K562 (cell line): ENCODE data around the gene CELF6. TPM values are rescaled to one million over a fixed set of nuclear protein-coding genes. Genes with fewer than 3 reads are reported as not detected.

Source experiments
- ATAC-seq: fragments of 200-7000 bp; cut with Tn5 transposase; 3 replicates; pipeline ENCODE4 v1.9.1; 2020; ENCODE audit warnings: moderate library complexity
- BruUV-seq: library from RNA; stranded (reverse); fragments of 400-500 nt; replicated peaks from 2 replicates; lab custom pipeline; 2021; lab: Mats Ljungman, UMichigan
- CTCF ChIA-PET: fragments of 300-600 bp; formaldehyde crosslinking; extraction: SDS; loops from one replicate; lab custom pipeline; 2021; ENCODE audit warnings: low intra/inter-chr PET ratio; lab: Yijun Ruan, JAX
- POLR2A ChIA-PET: fragments of 300-600, 350-650 bp; sonication (Branson Sonifier 250); formaldehyde crosslinking; extraction: SDS; loops from one replicate; lab custom pipeline; 2021; ENCODE audit warnings: antibody characterized with exemption, inconsistent platforms; lab: Yijun Ruan, JAX
- DNase-seq, 4 experiments: peaks; one replicate each; pipeline versions ENCODE4 v3.0.0 to v3.0.0-alpha.2; 2011 to 2018; ENCODE audit warnings: low spot score in 3 of 4, mixed read lengths in 3 of 4; ENCODE audit errors: extremely low read depth in 1 of 4
- FAIRE-seq: peaks from 2 replicates; lab custom pipeline; 2011; peaks lifted over from hg19 to GRCh38; lab: Jason Lieb, UNC
- H2AFZ ChIP-seq: 2 replicates; pipeline ENCODE4 v1.6.0; 2011; ENCODE audit warnings: low read depth, low read length, control low read depth, inconsistent platforms
- H3K27ac ChIP-seq: fragments of 200-600 bp; 3 replicates; pipeline ENCODE4 v1.8.0; 2011; ENCODE audit warnings: low read depth, mild to moderate bottlenecking, control low read depth, inconsistent platforms, low read length, moderate library complexity, mixed read lengths; ENCODE audit errors: extremely low read depth
- H3K27me3 ChIP-seq, 2 experiments: fragments of 300-600 bp in 1 of 2; 2 replicates in 1 of 2; 3 replicates in 1 of 2; pipeline versions ENCODE4 v1.6.0 to v1.8.0; 2011; ENCODE audit warnings: inconsistent platforms in 2 of 2, low read length in 2 of 2, mild to moderate bottlenecking in 1 of 2, mixed read lengths in 1 of 2, moderate library complexity in 1 of 2; ENCODE audit not compliant: control insufficient read depth in 2 of 2, insufficient read depth in 2 of 2
- H3K36me3 ChIP-seq: fragments of 300-600 bp; 3 replicates; pipeline ENCODE4 v1.8.0; 2011; ENCODE audit warnings: mild to moderate bottlenecking, low read length, inconsistent platforms; ENCODE audit not compliant: control insufficient read depth, insufficient read depth
- H3K4me1 ChIP-seq, 2 experiments: fragments of 200-600 bp in 1 of 2; replicated peaks in 1 of 2; 2 replicates in 1 of 2; 3 replicates in 1 of 2; pipeline versions ENCODE4 v1.5.1 to v1.8.0; 2011; ENCODE audit warnings: inconsistent platforms in 2 of 2, low read length in 2 of 2, mild to moderate bottlenecking in 1 of 2, mixed read lengths in 1 of 2, moderate library complexity in 1 of 2; ENCODE audit not compliant: control insufficient read depth in 2 of 2, insufficient read depth in 2 of 2
- H3K4me2 ChIP-seq: 2 replicates; pipeline ENCODE4 v1.6.1; 2011; ENCODE audit warnings: low read length, control low read depth, inconsistent platforms, mixed read lengths; ENCODE audit not compliant: insufficient read depth
- H3K4me3 ChIP-seq: fragments of 200-600 bp; sonication (generic), shearing (Covaris generic); 2 replicates; pipeline ENCODE4 v1.5.1; 2016; ENCODE audit warnings: control low read depth, inconsistent platforms
- H3K79me2 ChIP-seq: fragments of 200-600 bp; 3 replicates; pipeline ENCODE4 v1.8.0; 2011; ENCODE audit warnings: low read length, inconsistent platforms; ENCODE audit not compliant: control insufficient read depth, insufficient read depth
- H3K9ac ChIP-seq, 2 experiments: 2 replicates each; pipeline versions ENCODE4 v1.6.0 to v1.6.1; 2011; ENCODE audit warnings: low read depth in 2 of 2, low read length in 2 of 2, control low read depth in 1 of 2, inconsistent platforms in 1 of 2, mild to moderate bottlenecking in 1 of 2, mixed read lengths in 1 of 2; ENCODE audit not compliant: insufficient read depth in 1 of 2
- H3K9me1 ChIP-seq: one replicate; pipeline ENCODE4 v1.6.0; 2011; ENCODE audit warnings: inconsistent platforms, mild to moderate bottlenecking, low read length, moderate library complexity; ENCODE audit not compliant: control insufficient read depth, insufficient read depth
- H3K9me3 ChIP-seq: replicated peaks from 2 replicates; pipeline ENCODE4 v1.5.1; 2011; ENCODE audit warnings: low read depth, low read length, inconsistent platforms; ENCODE audit not compliant: control insufficient read depth, insufficient read depth
- H4K20me1 ChIP-seq: replicated peaks from 2 replicates; pipeline ENCODE4 v1.6.1; 2011; ENCODE audit warnings: low read length, inconsistent platforms, mixed read lengths; ENCODE audit not compliant: control insufficient read depth, insufficient read depth
- BRD9 ChIP-seq: fragments of 450-650 bp; IDR thresholded peaks from 2 replicates; pipeline ENCODE4 v1.6.1; 2018; ENCODE audit warnings: low read depth; ENCODE audit not compliant: partially characterized antibody
- CEBPB ChIP-seq: fragments of 450-650 bp; IDR thresholded peaks from 2 replicates; pipeline ENCODE4 v1.6.1; 2016; ENCODE audit warnings: missing genetic modification characterization, missing compliant biosample characterization
- EP400 ChIP-seq: fragments of 450-650 bp; IDR thresholded peaks from 2 replicates; pipeline ENCODE4 v1.6.1; 2017; ENCODE audit warnings: antibody characterized with exemption, mild to moderate bottlenecking, moderate library complexity
- FOXK2 ChIP-seq, 2 experiments: fragments of 450-650 bp; IDR thresholded peaks in 1 of 2; conservative IDR thresholded peaks in 1 of 2; 2 replicates each; pipeline ENCODE4 v1.6.1; 2016; ENCODE audit warnings: low read depth in 2 of 2, mild to moderate bottlenecking in 1 of 2
- GABPA ChIP-seq: fragments of 200-800 bp; sonication (Bioruptor generic); conservative IDR thresholded peaks from 2 replicates; pipeline ENCODE4 v1.6.1; 2016; ENCODE audit warnings: low read depth, missing genetic modification characterization, missing compliant biosample characterization
- HDAC8 ChIP-seq: fragments of 450-650 bp; IDR thresholded peaks from 2 replicates; pipeline ENCODE4 v1.6.1; 2016; ENCODE audit warnings: mild to moderate bottlenecking, missing genetic modification characterization, moderate library complexity, missing compliant biosample characterization
- MYNN ChIP-seq, 2 experiments: sonication (generic); formaldehyde crosslinking in 1 of 2; IDR thresholded peaks; 2 replicates each; pipeline versions ENCODE4 v1.5.0 to v1.6.1; 2016 to 2020; ENCODE audit warnings: antibody characterized with exemption in 1 of 2, missing genetic modification reagents in 1 of 2
- POLR3A ChIP-seq: IDR thresholded peaks from 2 replicates; pipeline ENCODE4 v1.6.1; 2011; ENCODE audit warnings: borderline replicate concordance, mild to moderate bottlenecking, moderate library complexity; ENCODE audit not compliant: insufficient read length, insufficient read depth; ENCODE audit errors: extremely low read depth
- RBM22 ChIP-seq: fragments of 200-400 bp; formaldehyde crosslinking; IDR thresholded peaks from 2 replicates; pipeline ENCODE4 v1.6.1; 2018; ENCODE audit warnings: low read length, low read depth; ENCODE audit not compliant: poor library complexity, severe bottlenecking
- RFX1 ChIP-seq: fragments of 450-650 bp; IDR thresholded peaks from 2 replicates; pipeline ENCODE4 v1.6.1; 2016; ENCODE audit warnings: mild to moderate bottlenecking, moderate library complexity
- SLC30A9 ChIP-seq: fragments of 250-450 bp; sonication (Bioruptor Pico); IDR thresholded peaks from 2 replicates; pipeline ENCODE4 v1.8.0; 2022; ENCODE audit warnings: mild to moderate bottlenecking, moderate library complexity
- SMARCA4 ChIP-seq: fragments of 450-650 bp; IDR thresholded peaks from 2 replicates; pipeline ENCODE4 v1.6.1; 2016
- ZBTB8A ChIP-seq: fragments of 450-650 bp; IDR thresholded peaks from 2 replicates; pipeline ENCODE4 v1.6.1; 2018; ENCODE audit warnings: mild to moderate bottlenecking, moderate library complexity; ENCODE audit not compliant: partially characterized antibody
- ZFP1 ChIP-seq: fragments of 450-650 bp; formaldehyde crosslinking; IDR thresholded peaks from 2 replicates; pipeline ENCODE4 v1.4.0; 2020; ENCODE audit warnings: mild to moderate bottlenecking, mixed read lengths
- ZFP36 ChIP-seq: fragments of 150-350 bp; IDR thresholded peaks from 2 replicates; pipeline ENCODE4 v1.6.1; 2018; ENCODE audit warnings: low read length, low read depth; ENCODE audit not compliant: partially characterized antibody
- ZNF224 ChIP-seq: sonication (generic); formaldehyde crosslinking; IDR thresholded peaks from 2 replicates; pipeline ENCODE4 v1.8.0; 2022; ENCODE audit warnings: mild to moderate bottlenecking, missing genetic modification reagents
- ZNF444 ChIP-seq: fragments of 250-450 bp; sonication (Bioruptor Pico); IDR thresholded peaks from 2 replicates; pipeline ENCODE4 v1.4.0; 2020; ENCODE audit warnings: mild to moderate bottlenecking, moderate library complexity
- WGBS: fragments of 100-300 bp; shearing (Covaris generic); methylation state at CpG from one replicate; pipeline ENCODE4 v1.1.6; 2016; ENCODE audit warnings: low coverage, mixed read lengths; ENCODE audit not compliant: insufficient coverage; ENCODE audit errors: missing lambda C conversion rate; 5-methylcytosine and 5-hydroxymethylcytosine counted together
- in situ Hi-C: fragments of 300-500 bp; cut with MboI; formaldehyde crosslinking; loops from 4 replicates; pipeline ENCODE4 v1.15.0; 2018; ENCODE audit warnings: inconsistent platforms, mixed read lengths
- intact Hi-C: fragments of 100-400 bp; cut with micrococcal nuclease; formaldehyde crosslinking; loops from 2 replicates; pipeline ENCODE4 v1.14.2; 2022
- polyA plus RNA-seq, 8 experiments: library from polyadenylated mRNA; depleted of rRNA in 4 of 8; stranded (reverse) in 5 of 8; unstranded in 3 of 8; fragments of >200 nt; fragmentation: Nextera tagmentation in 2 of 8; fragmentation: Illumina TruSeq in 1 of 8; extraction: Ambion mirVana in 2 of 8; extraction: Trizol in 1 of 8; gene quantifications; 2 replicates each; pipeline versions ENCODE4 v1.2.1 to v1.2.3, GENCODE V29; 2011 to 2014; ENCODE audit warnings: inconsistent platforms in 1 of 8, missing spikeins in 1 of 8
- total RNA-seq, 7 experiments: library from RNA; depleted of rRNA in 6 of 7; stranded (reverse); fragments of >200 nt in 6 of 7; fragmentation: Illumina TruSeq in 2 of 7; extraction: Trizol in 2 of 7; gene quantifications; 2 replicates each; pipeline versions ENCODE4 v1.2.1 to v1.2.3, GENCODE V29; 2011 to 2021; ENCODE audit warnings: low replicate concordance in 1 of 7
- TF ChIP-seq, protein P1 (sequence below): IDR thresholded peaks from 2 replicates; pipeline ENCODE4 v1.6.1; 2014; ENCODE audit warnings: antibody characterized with exemption
- TF ChIP-seq, protein P2 (sequence below): fragments of 200-800 bp; sonication (Bioruptor generic); IDR thresholded peaks from 2 replicates; pipeline ENCODE4 v1.6.1; 2017; ENCODE audit warnings: missing genetic modification characterization, missing compliant biosample characterization

CELF6 gene
- total and polyA plus RNA-seq, 9 of the 15 experiments (the other 6 are each of a cell fraction or from before 2014, with no cell fraction given), result 0.01 to 0.11 TPM; not detected in 7

GRCh38 chr15:72237853-72238224 lies 82.1 kb downstream of the CELF6 start:
- TF ChIP-seq POLR3A (no peak), RBM22 (no peak), ZBTB8A (no peak), CEBPB (tag) (peak; percentile 8; the same call in 1 of the 2 replicates), HDAC8 (tag) (0 out of 2 replicates have a peak, but pooled peaks have one; percentile 23), BRD9 (peak; percentile 7), EP400 (peak; percentile 6; the same call in 1 of the 2 replicates), ZNF224 (CRISPR knock-in tag) (no peak), ZFP1 (CRISPR knock-in tag) (no peak), FOXK2 (conservative IDR thresholded peaks at IDR 0.05 in 1 of 2, IDR thresholded peaks at IDR 0.05 in 1 of 2; ENCODE audit: low read depth in 2 of 2) (peak in 1 of 2 experiments; percentile 7; a peak in 1 of 4 replicates), SMARCA4 (0 out of 2 replicates have a peak, but pooled peaks have one; percentile 6), RFX1 (no peak), ZFP36 (no peak), GABPA (tag) (peak; percentile 30), MYNN (IDR thresholded peaks at IDR 0.05) (no peak), MYNN (CRISPR knock-in tag; IDR thresholded peaks at IDR 0.05) (no peak), SLC30A9 (no peak), ZNF444 (CRISPR knock-in tag) (no peak)
- TF ChIP-seq, protein P1, sequence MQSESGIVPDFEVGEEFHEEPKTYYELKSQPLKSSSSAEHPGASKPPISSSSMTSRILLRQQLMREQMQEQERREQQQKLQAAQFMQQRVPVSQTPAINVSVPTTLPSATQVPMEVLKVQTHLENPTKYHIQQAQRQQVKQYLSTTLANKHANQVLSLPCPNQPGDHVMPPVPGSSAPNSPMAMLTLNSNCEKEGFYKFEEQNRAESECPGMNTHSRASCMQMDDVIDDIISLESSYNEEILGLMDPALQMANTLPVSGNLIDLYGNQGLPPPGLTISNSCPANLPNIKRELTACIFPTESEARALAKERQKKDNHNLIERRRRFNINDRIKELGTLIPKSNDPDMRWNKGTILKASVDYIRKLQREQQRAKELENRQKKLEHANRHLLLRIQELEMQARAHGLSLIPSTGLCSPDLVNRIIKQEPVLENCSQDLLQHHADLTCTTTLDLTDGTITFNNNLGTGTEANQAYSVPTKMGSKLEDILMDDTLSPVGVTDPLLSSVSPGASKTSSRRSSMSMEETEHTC, result no peak
- TF ChIP-seq, protein P2, sequence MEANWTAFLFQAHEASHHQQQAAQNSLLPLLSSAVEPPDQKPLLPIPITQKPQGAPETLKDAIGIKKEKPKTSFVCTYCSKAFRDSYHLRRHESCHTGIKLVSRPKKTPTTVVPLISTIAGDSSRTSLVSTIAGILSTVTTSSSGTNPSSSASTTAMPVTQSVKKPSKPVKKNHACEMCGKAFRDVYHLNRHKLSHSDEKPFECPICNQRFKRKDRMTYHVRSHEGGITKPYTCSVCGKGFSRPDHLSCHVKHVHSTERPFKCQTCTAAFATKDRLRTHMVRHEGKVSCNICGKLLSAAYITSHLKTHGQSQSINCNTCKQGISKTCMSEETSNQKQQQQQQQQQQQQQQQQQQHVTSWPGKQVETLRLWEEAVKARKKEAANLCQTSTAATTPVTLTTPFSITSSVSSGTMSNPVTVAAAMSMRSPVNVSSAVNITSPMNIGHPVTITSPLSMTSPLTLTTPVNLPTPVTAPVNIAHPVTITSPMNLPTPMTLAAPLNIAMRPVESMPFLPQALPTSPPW (CRISPR knock-in tag), result peak; percentile 8; the same call in 1 of the 2 replicates
- BruUV-seq, result no TSS peak
- in situ Hi-C loops, result no loop called here
- peak in 2 of 4 experiments; percentile 20 to 26 for DNase-seq
- Histone ChIP-seq H3K4me2 (peak overlapping the region; percentile 96), H3K9me3 (no peaks in the 10 kb centered on the region), H3K79me2 (peaks cover 13% of the 10 kb centered on the region), H3K4me3 (no peak overlapping the region), H3K27me3 (no peaks in the 10 kb centered on the region), H3K9me1 (no peaks in the 10 kb centered on the region), H2AFZ (peak overlapping the region; percentile 79), H3K36me3 (peaks cover 32% of the 10 kb centered on the region; the same call in 2 of the 3 replicates), H3K9ac (peak overlapping the region; percentile 18 to 91; a peak in 3 of 4 replicates), H3K4me1 (peaks cover 21 to 31% of the 10 kb centered on the region in 2 experiments), H3K27ac (peak overlapping the region; percentile 97), H4K20me1 (no peaks in the 10 kb centered on the region)
- ChIA-PET CTCF (no interaction called here), POLR2A (interaction anchor here (2.0 kb wide), 1 partner anchor 11 kb away, joined by 13 read pairs; no protein-coding TSS in a partner anchor)
- no peak for FAIRE-seq
- ATAC-seq, result peak; percentile 43
- intact Hi-C loops, result loop anchor here (2.0 to 10.0 kb wide), 2 partner anchors 35 to 237 kb away; partner anchors contain the start of genes ARIH1 and PARP6
- WGBS, result 15% methylated on average over 1 of the region's 1 CpG
